Measurements from ENCODE around the gene PIR. TPM values are rescaled to one million over a fixed set of nuclear protein-coding genes. Genes with fewer than 3 reads are reported as not detected.

The PIR gene
- total RNA-seq, 3 donors from 2014 or later (not counting 1 experiment from before 2014, with no cell fraction given) = 0.57 TPM; not detected in 2

GRCh38 chrX:15398874-15399273 lies 94.3 kb downstream of the PIR start:
- H3K9me3 ChIP-seq (ENCODE audit: control insufficient read depth, insufficient read depth, low read length) = no peaks in the 10 kb centered on the region
- H3K4me3 ChIP-seq (ENCODE audit: low read length) = no peak overlapping the region
- TF ChIP-seq, protein P1, sequence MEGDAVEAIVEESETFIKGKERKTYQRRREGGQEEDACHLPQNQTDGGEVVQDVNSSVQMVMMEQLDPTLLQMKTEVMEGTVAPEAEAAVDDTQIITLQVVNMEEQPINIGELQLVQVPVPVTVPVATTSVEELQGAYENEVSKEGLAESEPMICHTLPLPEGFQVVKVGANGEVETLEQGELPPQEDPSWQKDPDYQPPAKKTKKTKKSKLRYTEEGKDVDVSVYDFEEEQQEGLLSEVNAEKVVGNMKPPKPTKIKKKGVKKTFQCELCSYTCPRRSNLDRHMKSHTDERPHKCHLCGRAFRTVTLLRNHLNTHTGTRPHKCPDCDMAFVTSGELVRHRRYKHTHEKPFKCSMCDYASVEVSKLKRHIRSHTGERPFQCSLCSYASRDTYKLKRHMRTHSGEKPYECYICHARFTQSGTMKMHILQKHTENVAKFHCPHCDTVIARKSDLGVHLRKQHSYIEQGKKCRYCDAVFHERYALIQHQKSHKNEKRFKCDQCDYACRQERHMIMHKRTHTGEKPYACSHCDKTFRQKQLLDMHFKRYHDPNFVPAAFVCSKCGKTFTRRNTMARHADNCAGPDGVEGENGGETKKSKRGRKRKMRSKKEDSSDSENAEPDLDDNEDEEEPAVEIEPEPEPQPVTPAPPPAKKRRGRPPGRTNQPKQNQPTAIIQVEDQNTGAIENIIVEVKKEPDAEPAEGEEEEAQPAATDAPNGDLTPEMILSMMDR (IDR thresholded peaks at IDR 0.05) = no peak
- no peaks in the 10 kb centered on the region for H3K4me1 ChIP-seq (ENCODE audit: control insufficient read depth, insufficient read depth, low read length)
- H3K27ac ChIP-seq (ENCODE audit: low read length) = no peak overlapping the region
- no peak for ATAC-seq
- H3K27me3 ChIP-seq (ENCODE audit: control insufficient read depth, insufficient read depth, low read length) = no peaks in the 10 kb centered on the region
- no peaks in the 10 kb centered on the region for H3K36me3 ChIP-seq (ENCODE audit: control insufficient read depth, insufficient read depth, low read length)
- H3K9me3 Mint-ChIP-seq = no peaks in the 10 kb centered on the region
- no peak for DNase-seq
- no peaks in the 10 kb centered on the region for H3K4me1 Mint-ChIP-seq
- H3K27me3 Mint-ChIP-seq (ENCODE audit: low read depth in 2 of 2) = peaks cover 0 to 9% of the 10 kb centered on the region in 2 donors
- no peak overlapping the region for H3K4me3 Mint-ChIP-seq
- H3K27ac Mint-ChIP-seq = no peak overlapping the region
- intact Hi-C loops (cut with micrococcal nuclease) = no loop called here
- no peaks in the 10 kb centered on the region for H3K36me3 Mint-ChIP-seq

DNA sequence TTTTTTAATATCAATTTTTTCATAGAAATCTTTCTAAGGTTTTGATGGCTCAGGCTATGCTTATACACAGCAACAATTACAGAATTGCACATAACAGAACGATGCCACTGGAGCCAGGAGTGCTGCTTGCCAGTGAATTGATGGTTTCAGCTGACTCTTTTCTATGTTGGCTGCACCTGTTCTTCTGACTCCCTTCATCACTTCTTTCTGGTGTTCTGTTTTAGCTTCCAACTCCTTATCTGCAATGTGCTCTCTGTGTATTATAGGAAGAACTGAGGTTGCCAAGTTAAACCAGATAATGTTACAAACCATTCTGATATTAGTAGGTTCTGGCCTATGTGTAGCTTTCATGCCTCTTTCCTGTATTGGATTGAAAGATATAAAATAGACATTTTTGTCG lies 97.3 kb downstream of the PIR start:
- Mint-ChIP-seq H3K27me3 (ENCODE audit: low read depth in 2 of 2) (peaks cover 3 to 16% of the 10 kb centered on the region in 2 donors), H3K9me3 (no peaks in the 10 kb centered on the region), H3K27ac (no peak overlapping the region), H3K36me3 (no peaks in the 10 kb centered on the region), H3K4me3 (no peak overlapping the region), H3K4me1 (no peaks in the 10 kb centered on the region)
- Histone ChIP-seq H3K9me3 (ENCODE audit: control insufficient read depth, insufficient read depth, low read length) (no peaks in the 10 kb centered on the region), H3K4me3 (ENCODE audit: low read length) (no peak overlapping the region), H3K27ac (ENCODE audit: low read length) (no peak overlapping the region), H3K27me3 (ENCODE audit: control insufficient read depth, insufficient read depth, low read length) (no peaks in the 10 kb centered on the region), H3K4me1 (ENCODE audit: control insufficient read depth, insufficient read depth, low read length) (no peaks in the 10 kb centered on the region), H3K36me3 (ENCODE audit: control insufficient read depth, insufficient read depth, low read length) (no peaks in the 10 kb centered on the region)
- DNase-seq (no peak), ATAC-seq (no peak)
- TF ChIP-seq, protein P1 (IDR thresholded peaks at IDR 0.05) = no peak
- WGBS (ENCODE audit: insufficient coverage) = 100% methylated on average over 2 of the region's 2 CpGs
- intact Hi-C loops (cut with micrococcal nuclease) = no loop called here

- 94% methylated on average over 2 of the region's 4 CpGs for WGBS (ENCODE audit: insufficient coverage)
- no peak overlapping the region for H3K27ac ChIP-seq (ENCODE audit: low read length)
- intact Hi-C loops (cut with micrococcal nuclease) = no loop called here
- no peak overlapping the region for H3K4me3 ChIP-seq (ENCODE audit: low read length)
- ATAC-seq (no peak), DNase-seq (no peak)
- no peaks in the 10 kb centered on the region for H3K4me1 ChIP-seq (ENCODE audit: control insufficient read depth, insufficient read depth, low read length)
- no peaks in the 10 kb centered on the region for H3K27me3 ChIP-seq (ENCODE audit: control insufficient read depth, insufficient read depth, low read length)
- H3K36me3 Mint-ChIP-seq = no peaks in the 10 kb centered on the region
- peaks cover 3 to 16% of the 10 kb centered on the region in 2 donors for H3K27me3 Mint-ChIP-seq (ENCODE audit: low read depth in 2 of 2)
- H3K4me1 Mint-ChIP-seq = no peaks in the 10 kb centered on the region
- H3K36me3 ChIP-seq (ENCODE audit: control insufficient read depth, insufficient read depth, low read length) = no peaks in the 10 kb centered on the region
- no peak overlapping the region for H3K4me3 Mint-ChIP-seq
- TF ChIP-seq, protein P1 (IDR thresholded peaks at IDR 0.05) = no peak
- H3K9me3 ChIP-seq (ENCODE audit: control insufficient read depth, insufficient read depth, low read length) = no peaks in the 10 kb centered on the region
- no peaks in the 10 kb centered on the region for H3K9me3 Mint-ChIP-seq
- no peak overlapping the region for H3K27ac Mint-ChIP-seq
These were observed 101.3 kb downstream of the PIR start for GRCh38 chrX:15391850-15392249.

- no peaks in the 10 kb centered on the region for H3K4me1 Mint-ChIP-seq
- H3K27me3 Mint-ChIP-seq (ENCODE audit: low read depth in 2 of 2) = peaks cover 6 to 49% of the 10 kb centered on the region in 2 donors
- no peak within 1 kb of the TSS for H3K27ac ChIP-seq (ENCODE audit: low read length)
- H3K27ac Mint-ChIP-seq = no peak within 1 kb of the TSS
- DNase-seq = no peak
- no peaks in the 10 kb centered on the region for H3K9me3 ChIP-seq (ENCODE audit: control insufficient read depth, insufficient read depth, low read length)
- H3K9me3 Mint-ChIP-seq = no peaks in the 10 kb centered on the region
- TF ChIP-seq, protein P1 (IDR thresholded peaks at IDR 0.05) = no peak
- no peaks in the 10 kb centered on the region for H3K36me3 ChIP-seq (ENCODE audit: control insufficient read depth, insufficient read depth, low read length)
- intact Hi-C loops (cut with micrococcal nuclease) = no loop called here
- H3K36me3 Mint-ChIP-seq = no peaks in the 10 kb centered on the region
- no peaks in the 10 kb centered on the region for H3K4me1 ChIP-seq (ENCODE audit: control insufficient read depth, insufficient read depth, low read length)
- no peaks in the 10 kb centered on the region for H3K27me3 ChIP-seq (ENCODE audit: control insufficient read depth, insufficient read depth, low read length)
- H3K4me3 Mint-ChIP-seq = no peak within 1 kb of the TSS
- no peak for ATAC-seq
- WGBS (ENCODE audit: insufficient coverage) = 97% methylated on average over 2 of the region's 2 CpGs
- no peak within 1 kb of the TSS for H3K4me3 ChIP-seq (ENCODE audit: low read length)
These were observed 108.8 kb downstream of the PIR start, which contains the start of gene VEGFD for GRCh38 chrX:15384304-15384703. Gene VEGFD (minus strand): TSS chrX:15384413. CDS start chrX:15383946, 467 bp downstream.

Measured in natural killer cell (primary cell).